Measurements from ENCODE around the gene TRIM45. TPM values are rescaled to one million over a fixed set of nuclear protein-coding genes. Genes with fewer than 3 reads are reported as not detected.

The TRIM45 gene
- total and polyA plus RNA-seq, 2 experiments from 2014 or later, result 4.1 to 4.3 TPM

GRCh38 chr1:117124661-117125060 is 3.1 kb upstream of the TRIM45 start:
- peaks cover 9% of the 10 kb centered on the region for H3K4me1 ChIP-seq (ENCODE audit: insufficient read depth)
- no peak overlapping the region for H3K27ac ChIP-seq
- no peak overlapping the region for H3K4me2 ChIP-seq
- H3K27me3 ChIP-seq, result no peaks in the 10 kb centered on the region
- DNase-seq (ENCODE audit: low spot score), result no peak
- TF ChIP-seq, protein P1, sequence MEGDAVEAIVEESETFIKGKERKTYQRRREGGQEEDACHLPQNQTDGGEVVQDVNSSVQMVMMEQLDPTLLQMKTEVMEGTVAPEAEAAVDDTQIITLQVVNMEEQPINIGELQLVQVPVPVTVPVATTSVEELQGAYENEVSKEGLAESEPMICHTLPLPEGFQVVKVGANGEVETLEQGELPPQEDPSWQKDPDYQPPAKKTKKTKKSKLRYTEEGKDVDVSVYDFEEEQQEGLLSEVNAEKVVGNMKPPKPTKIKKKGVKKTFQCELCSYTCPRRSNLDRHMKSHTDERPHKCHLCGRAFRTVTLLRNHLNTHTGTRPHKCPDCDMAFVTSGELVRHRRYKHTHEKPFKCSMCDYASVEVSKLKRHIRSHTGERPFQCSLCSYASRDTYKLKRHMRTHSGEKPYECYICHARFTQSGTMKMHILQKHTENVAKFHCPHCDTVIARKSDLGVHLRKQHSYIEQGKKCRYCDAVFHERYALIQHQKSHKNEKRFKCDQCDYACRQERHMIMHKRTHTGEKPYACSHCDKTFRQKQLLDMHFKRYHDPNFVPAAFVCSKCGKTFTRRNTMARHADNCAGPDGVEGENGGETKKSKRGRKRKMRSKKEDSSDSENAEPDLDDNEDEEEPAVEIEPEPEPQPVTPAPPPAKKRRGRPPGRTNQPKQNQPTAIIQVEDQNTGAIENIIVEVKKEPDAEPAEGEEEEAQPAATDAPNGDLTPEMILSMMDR (IDR thresholded peaks at IDR 0.05; ENCODE audit: poor library complexity), result no peak
- TF ChIP-seq EZH2 (IDR thresholded peaks at IDR 0.05; ENCODE audit: borderline replicate concordance) (no peak), EZH2phosphoT487 (IDR thresholded peaks at IDR 0.05; ENCODE audit: low read depth, severe bottlenecking, unreplicated experiment) (no peak)
- no peaks in the 10 kb centered on the region for H3K79me2 ChIP-seq
- H2AFZ ChIP-seq, result no peak overlapping the region
- no peak overlapping the region for H3K4me3 ChIP-seq
- WGBS (ENCODE audit: low lambda C conversion rate, missing lambda C conversion rate), result 65% methylated on average over 1 of the region's 1 CpG
- no peaks in the 10 kb centered on the region for H3K9me3 ChIP-seq (ENCODE audit: low read depth)
- H3K9me2 ChIP-seq (replicated peaks; ENCODE audit: insufficient read depth), result no peaks in the 10 kb centered on the region
- H4K20me1 ChIP-seq (ENCODE audit: insufficient read depth, poor library complexity, severe bottlenecking), result no peaks in the 10 kb centered on the region
- no peaks in the 10 kb centered on the region for H3K36me3 ChIP-seq (replicated peaks; ENCODE audit: insufficient read depth, low read depth)

GRCh38 chr1:117123274-117123673 is 1.7 kb upstream of the TRIM45 start:
- peaks cover 9% of the 10 kb centered on the region for H3K4me1 ChIP-seq (ENCODE audit: insufficient read depth)
- TF ChIP-seq EZH2phosphoT487 (IDR thresholded peaks at IDR 0.05; ENCODE audit: low read depth, severe bottlenecking, unreplicated experiment) (no peak), EZH2 (IDR thresholded peaks at IDR 0.05; ENCODE audit: borderline replicate concordance) (no peak)
- TF ChIP-seq, protein P1 (IDR thresholded peaks at IDR 0.05; ENCODE audit: poor library complexity), result no peak
- 96% methylated on average over 2 of the region's 2 CpGs for WGBS (ENCODE audit: low lambda C conversion rate, missing lambda C conversion rate)
- H3K4me3 ChIP-seq, result no peak overlapping the region
- no peak overlapping the region for H3K4me2 ChIP-seq
- H2AFZ ChIP-seq, result no peak overlapping the region
- no peak for DNase-seq (ENCODE audit: low spot score)
- H3K79me2 ChIP-seq, result no peaks in the 10 kb centered on the region
- no peaks in the 10 kb centered on the region for H3K9me2 ChIP-seq (replicated peaks; ENCODE audit: insufficient read depth)
- H3K9me3 ChIP-seq (ENCODE audit: low read depth), result no peaks in the 10 kb centered on the region
- H3K27me3 ChIP-seq, result no peaks in the 10 kb centered on the region
- H3K27ac ChIP-seq, result no peak overlapping the region
- no peaks in the 10 kb centered on the region for H4K20me1 ChIP-seq (ENCODE audit: insufficient read depth, poor library complexity, severe bottlenecking)
- H3K36me3 ChIP-seq (replicated peaks; ENCODE audit: insufficient read depth, low read depth), result no peaks in the 10 kb centered on the region

DNA sequence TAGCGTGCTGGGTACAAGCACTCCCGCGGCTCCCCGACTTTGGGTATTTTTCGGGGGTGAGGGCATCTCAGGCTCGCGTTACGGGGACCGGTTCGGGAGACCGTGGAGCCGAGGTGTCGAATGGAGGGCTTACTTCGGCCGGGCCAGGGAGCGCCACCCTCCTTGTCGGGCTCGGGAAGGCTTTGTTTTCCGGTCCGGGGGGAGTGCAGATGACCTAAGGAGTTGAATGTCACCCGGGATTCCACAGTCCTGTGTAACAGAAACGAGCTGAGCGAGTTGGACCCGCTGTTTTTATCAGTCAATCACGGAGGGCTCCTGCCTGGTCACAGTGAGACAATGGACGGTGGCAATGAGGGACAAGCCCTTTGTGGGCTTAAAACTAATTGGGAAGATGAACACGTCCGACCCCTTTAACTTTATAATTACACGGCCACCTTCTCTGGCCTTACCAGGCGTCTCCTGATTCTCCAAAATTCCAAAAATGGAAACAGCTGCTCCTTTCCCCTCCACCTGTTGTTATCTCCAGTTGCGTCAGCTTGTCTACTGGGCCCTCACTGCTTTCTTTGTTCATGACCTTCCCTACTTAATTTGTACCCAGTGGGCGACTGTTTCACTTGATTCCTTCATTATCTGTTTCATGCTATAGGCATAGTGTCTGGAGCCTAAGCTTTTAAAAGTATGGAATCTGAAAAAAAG is 929 bp upstream of the TRIM45 start:
- Histone ChIP-seq H3K79me2 (no peaks in the 10 kb centered on the region), H3K27ac (peak overlapping the region; percentile 43), H3K36me3 (replicated peaks; ENCODE audit: insufficient read depth, low read depth) (no peaks in the 10 kb centered on the region), H4K20me1 (ENCODE audit: insufficient read depth, poor library complexity, severe bottlenecking) (no peaks in the 10 kb centered on the region), H3K9me2 (replicated peaks; ENCODE audit: insufficient read depth) (no peaks in the 10 kb centered on the region), H3K4me2 (peak overlapping the region; percentile 75), H2AFZ (peak overlapping the region; percentile 45), H3K27me3 (no peaks in the 10 kb centered on the region), H3K9me3 (ENCODE audit: low read depth) (no peaks in the 10 kb centered on the region), H3K4me1 (ENCODE audit: insufficient read depth) (peaks cover 9% of the 10 kb centered on the region), H3K4me3 (peak overlapping the region; percentile 12)
- TF ChIP-seq EZH2phosphoT487 (IDR thresholded peaks at IDR 0.05; ENCODE audit: low read depth, severe bottlenecking, unreplicated experiment) (no peak), EZH2 (IDR thresholded peaks at IDR 0.05; ENCODE audit: borderline replicate concordance) (no peak)
- TF ChIP-seq, protein P1 (IDR thresholded peaks at IDR 0.05; ENCODE audit: poor library complexity), result no peak
- WGBS (ENCODE audit: low lambda C conversion rate, missing lambda C conversion rate), result 30% methylated on average over 32 of the region's 32 CpGs
- no peak for DNase-seq (ENCODE audit: low spot score)
